ENCODE measurements around the gene FAM114A1.

Gene FAM114A1

DNA sequence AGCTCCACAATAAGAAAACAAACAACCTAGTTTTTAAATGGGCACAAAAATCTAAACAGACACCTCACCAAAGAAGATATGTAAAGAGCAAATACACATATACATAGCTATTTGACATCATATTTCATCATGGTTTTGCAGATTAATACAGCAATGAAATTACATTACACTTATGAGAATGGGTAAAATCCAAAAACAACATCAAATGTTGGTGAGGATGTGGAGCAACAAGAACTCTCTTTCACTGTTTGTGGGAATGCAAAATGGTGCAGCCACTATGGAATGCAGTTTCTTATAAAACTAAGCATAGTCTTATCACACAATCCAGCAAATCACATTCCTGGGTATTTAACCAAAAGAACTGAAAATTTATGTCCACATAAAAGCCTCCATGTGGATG, 36.0 kb upstream of the FAM114A1 start:
- TF ChIP-seq FOXP2 (optimal IDR thresholded peaks at IDR 0.05; ENCODE audit: borderline replicate concordance, extremely low read depth, extremely low read length, insufficient read depth) (no peak), POLR2AphosphoS5 (IDR thresholded peaks at IDR 0.05; ENCODE audit: low read depth, low read length) (no peak), SIN3A (IDR thresholded peaks at IDR 0.05; ENCODE audit: borderline replicate concordance, insufficient read depth, low read length) (no peak), TAF1 (IDR thresholded peaks at IDR 0.05; ENCODE audit: borderline replicate concordance, insufficient read depth, low read length) (no peak)
- TF ChIP-seq, protein P1, sequence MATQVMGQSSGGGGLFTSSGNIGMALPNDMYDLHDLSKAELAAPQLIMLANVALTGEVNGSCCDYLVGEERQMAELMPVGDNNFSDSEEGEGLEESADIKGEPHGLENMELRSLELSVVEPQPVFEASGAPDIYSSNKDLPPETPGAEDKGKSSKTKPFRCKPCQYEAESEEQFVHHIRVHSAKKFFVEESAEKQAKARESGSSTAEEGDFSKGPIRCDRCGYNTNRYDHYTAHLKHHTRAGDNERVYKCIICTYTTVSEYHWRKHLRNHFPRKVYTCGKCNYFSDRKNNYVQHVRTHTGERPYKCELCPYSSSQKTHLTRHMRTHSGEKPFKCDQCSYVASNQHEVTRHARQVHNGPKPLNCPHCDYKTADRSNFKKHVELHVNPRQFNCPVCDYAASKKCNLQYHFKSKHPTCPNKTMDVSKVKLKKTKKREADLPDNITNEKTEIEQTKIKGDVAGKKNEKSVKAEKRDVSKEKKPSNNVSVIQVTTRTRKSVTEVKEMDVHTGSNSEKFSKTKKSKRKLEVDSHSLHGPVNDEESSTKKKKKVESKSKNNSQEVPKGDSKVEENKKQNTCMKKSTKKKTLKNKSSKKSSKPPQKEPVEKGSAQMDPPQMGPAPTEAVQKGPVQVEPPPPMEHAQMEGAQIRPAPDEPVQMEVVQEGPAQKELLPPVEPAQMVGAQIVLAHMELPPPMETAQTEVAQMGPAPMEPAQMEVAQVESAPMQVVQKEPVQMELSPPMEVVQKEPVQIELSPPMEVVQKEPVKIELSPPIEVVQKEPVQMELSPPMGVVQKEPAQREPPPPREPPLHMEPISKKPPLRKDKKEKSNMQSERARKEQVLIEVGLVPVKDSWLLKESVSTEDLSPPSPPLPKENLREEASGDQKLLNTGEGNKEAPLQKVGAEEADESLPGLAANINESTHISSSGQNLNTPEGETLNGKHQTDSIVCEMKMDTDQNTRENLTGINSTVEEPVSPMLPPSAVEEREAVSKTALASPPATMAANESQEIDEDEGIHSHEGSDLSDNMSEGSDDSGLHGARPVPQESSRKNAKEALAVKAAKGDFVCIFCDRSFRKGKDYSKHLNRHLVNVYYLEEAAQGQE (IDR thresholded peaks at IDR 0.05; ENCODE audit: insufficient read depth in 1 of 2, low read depth in 2 of 2, low read length in 2 of 2): no peak

DNA sequence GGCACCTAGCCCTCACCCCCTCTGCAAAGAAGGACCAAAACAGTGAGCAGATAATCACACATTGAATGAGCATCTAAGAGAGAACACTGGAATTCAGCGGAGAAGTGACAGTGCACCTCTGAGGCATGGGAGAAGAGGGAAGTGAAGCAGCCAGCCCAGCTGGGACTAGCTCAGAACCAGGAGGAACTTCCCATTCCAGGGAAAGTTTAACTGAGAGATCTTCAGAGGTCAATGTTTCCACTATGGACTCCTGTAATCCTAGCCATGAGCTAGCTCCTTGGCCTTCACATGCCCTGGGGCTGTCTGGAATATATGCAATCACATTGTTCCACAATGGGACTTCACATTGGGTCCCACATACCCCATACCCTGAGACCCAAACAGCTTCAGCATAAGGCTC, 35.4 kb upstream of the FAM114A1 start:
- no peak for TF ChIP-seq TAF1 (IDR thresholded peaks at IDR 0.05; ENCODE audit: borderline replicate concordance, insufficient read depth, low read length)
- no peak for TF ChIP-seq POLR2AphosphoS5 (IDR thresholded peaks at IDR 0.05; ENCODE audit: low read depth, low read length)
- TF ChIP-seq FOXP2 (optimal IDR thresholded peaks at IDR 0.05; ENCODE audit: borderline replicate concordance, extremely low read depth, extremely low read length, insufficient read depth): no peak
- no peak for TF ChIP-seq SIN3A (IDR thresholded peaks at IDR 0.05; ENCODE audit: borderline replicate concordance, insufficient read depth, low read length)
- TF ChIP-seq, protein P1 (IDR thresholded peaks at IDR 0.05; ENCODE audit: insufficient read depth in 1 of 2, low read depth in 2 of 2, low read length in 2 of 2): no peak

DNA sequence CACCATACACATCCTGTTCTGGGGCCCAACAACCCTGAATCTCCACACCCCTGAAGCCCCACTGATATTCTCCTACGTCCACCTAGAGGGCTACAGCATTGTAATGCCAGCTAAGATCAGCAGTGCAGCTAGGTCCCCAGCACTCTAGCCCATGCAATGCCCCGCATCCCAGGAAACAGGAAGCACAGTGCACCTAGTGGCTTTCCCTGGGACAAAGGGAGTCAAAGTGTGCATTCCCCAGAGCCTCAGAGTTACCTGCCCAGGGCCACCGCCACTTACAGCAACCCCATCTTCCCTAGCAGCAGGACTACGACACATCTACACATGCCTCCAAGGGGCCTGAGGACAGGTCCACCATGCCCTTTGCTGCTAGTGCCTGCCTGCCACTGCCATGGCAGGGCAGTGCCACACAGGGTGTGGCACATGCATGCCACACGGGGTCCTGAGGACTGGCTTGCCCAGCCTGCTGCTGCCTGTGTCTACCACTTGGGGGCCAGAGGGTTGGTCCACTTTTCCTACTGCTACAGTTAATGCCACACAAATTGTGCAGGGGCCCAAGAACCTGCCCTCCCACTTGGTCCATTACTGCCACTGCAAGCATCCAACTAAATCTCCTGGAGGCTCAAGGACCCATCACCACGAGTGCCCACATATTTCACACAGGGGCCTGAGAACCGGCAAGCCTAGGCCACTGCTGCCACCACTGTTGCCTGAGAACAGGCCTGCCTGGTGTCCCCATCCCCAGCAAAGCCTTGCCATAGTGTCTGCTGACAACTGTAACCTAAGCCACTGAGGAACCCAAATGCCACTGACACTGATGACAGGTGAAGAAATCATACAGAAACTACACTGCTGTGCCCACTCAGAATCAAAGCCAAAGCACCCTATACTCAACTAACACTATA, 34.7 kb upstream of the FAM114A1 start:
- no peak for TF ChIP-seq SIN3A (IDR thresholded peaks at IDR 0.05; ENCODE audit: borderline replicate concordance, insufficient read depth, low read length)

DNA sequence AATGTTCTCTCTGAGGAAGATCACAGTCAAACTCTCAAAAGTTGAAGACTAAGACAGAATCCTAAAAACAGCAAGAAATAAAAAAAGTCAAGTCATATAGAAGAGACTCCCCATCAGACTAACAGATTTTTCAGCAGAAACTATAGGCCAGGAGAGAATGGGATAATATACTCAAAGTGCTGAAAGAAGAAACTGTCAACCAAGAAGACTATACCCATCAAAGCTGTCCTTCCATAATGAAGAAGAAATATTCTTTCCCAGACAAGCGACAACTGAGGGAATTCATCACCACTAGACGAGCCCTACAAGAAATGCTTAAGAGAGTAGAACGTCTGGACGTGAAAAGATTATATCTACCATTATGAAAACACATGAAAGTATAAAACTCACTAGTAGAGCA, 33.0 kb upstream of the FAM114A1 start:
- TF ChIP-seq FOXP2 (optimal IDR thresholded peaks at IDR 0.05; ENCODE audit: borderline replicate concordance, extremely low read depth, extremely low read length, insufficient read depth) (no peak), POLR2AphosphoS5 (IDR thresholded peaks at IDR 0.05; ENCODE audit: low read depth, low read length) (no peak), SIN3A (IDR thresholded peaks at IDR 0.05; ENCODE audit: borderline replicate concordance, insufficient read depth, low read length) (no peak), TAF1 (IDR thresholded peaks at IDR 0.05; ENCODE audit: borderline replicate concordance, insufficient read depth, low read length) (no peak)
- TF ChIP-seq, protein P1 (IDR thresholded peaks at IDR 0.05; ENCODE audit: insufficient read depth in 1 of 2, low read depth in 2 of 2, low read length in 2 of 2): no peak

DNA sequence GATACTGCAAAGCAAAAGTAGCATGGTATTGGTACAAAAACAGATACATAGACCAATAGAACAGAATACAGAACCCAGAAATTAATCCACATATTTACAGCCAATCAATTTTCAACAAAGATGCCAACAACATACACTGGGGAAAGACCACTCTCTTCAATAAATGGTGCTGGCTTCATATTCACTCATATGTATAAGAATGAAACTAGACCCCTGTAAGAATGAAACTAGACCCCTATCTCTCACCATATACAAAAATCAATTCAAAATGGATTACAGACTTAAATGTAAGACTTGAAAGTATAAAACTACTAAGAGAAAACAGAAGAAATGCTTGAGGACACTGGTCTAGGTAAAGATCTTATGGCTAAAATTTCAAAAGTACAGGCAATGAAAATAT, 30.3 kb upstream of the FAM114A1 start:
- TF ChIP-seq POLR2AphosphoS5 (IDR thresholded peaks at IDR 0.05; ENCODE audit: low read depth, low read length) (no peak), FOXP2 (optimal IDR thresholded peaks at IDR 0.05; ENCODE audit: borderline replicate concordance, extremely low read depth, extremely low read length, insufficient read depth) (no peak), TAF1 (IDR thresholded peaks at IDR 0.05; ENCODE audit: borderline replicate concordance, insufficient read depth, low read length) (no peak), SIN3A (IDR thresholded peaks at IDR 0.05; ENCODE audit: borderline replicate concordance, insufficient read depth, low read length) (no peak)
- TF ChIP-seq, protein P1 (IDR thresholded peaks at IDR 0.05; ENCODE audit: insufficient read depth in 1 of 2, low read depth in 2 of 2, low read length in 2 of 2): no peak
